IMR-90 (cell line): ENCODE measurements around the gene LINC01488.

Experiments used
- MAZ ChIP-seq: IDR thresholded peaks from 2 replicates; pipeline ENCODE4 v1.6.1; 2012; ENCODE audit warnings: low read depth, mild to moderate bottlenecking, low read length, improper control_type of control experiment, moderate library complexity, borderline replicate concordance
- RAD21 ChIP-seq: IDR thresholded peaks from 2 replicates; pipeline ENCODE4 v1.6.1; 2012; ENCODE audit warnings: low read length, improper control_type of control experiment
- TF ChIP-seq, protein P1 (sequence below): conservative IDR thresholded peaks from 2 replicates; pipeline ENCODE4 v1.5.1; 2012; ENCODE audit warnings: mild to moderate bottlenecking, low read depth, low read length, improper control_type of control experiment

GRCh38 chr11:69501121-69501489 is 19.6 kb downstream of the LINC01488 start:
- TF ChIP-seq, protein P1, sequence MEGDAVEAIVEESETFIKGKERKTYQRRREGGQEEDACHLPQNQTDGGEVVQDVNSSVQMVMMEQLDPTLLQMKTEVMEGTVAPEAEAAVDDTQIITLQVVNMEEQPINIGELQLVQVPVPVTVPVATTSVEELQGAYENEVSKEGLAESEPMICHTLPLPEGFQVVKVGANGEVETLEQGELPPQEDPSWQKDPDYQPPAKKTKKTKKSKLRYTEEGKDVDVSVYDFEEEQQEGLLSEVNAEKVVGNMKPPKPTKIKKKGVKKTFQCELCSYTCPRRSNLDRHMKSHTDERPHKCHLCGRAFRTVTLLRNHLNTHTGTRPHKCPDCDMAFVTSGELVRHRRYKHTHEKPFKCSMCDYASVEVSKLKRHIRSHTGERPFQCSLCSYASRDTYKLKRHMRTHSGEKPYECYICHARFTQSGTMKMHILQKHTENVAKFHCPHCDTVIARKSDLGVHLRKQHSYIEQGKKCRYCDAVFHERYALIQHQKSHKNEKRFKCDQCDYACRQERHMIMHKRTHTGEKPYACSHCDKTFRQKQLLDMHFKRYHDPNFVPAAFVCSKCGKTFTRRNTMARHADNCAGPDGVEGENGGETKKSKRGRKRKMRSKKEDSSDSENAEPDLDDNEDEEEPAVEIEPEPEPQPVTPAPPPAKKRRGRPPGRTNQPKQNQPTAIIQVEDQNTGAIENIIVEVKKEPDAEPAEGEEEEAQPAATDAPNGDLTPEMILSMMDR: no peak
- TF ChIP-seq MAZ (no peak), RAD21 (no peak)
